Measurements from ENCODE around the gene PCMTD2. TPM values are rescaled to one million over a fixed set of nuclear protein-coding genes. Genes with fewer than 3 reads are reported as not detected.

PCMTD2 gene
- polyA plus RNA-seq, 2 of the 4 experiments (the other 2 are of a cell fraction) = 19.9 to 41.8 TPM

DNA sequence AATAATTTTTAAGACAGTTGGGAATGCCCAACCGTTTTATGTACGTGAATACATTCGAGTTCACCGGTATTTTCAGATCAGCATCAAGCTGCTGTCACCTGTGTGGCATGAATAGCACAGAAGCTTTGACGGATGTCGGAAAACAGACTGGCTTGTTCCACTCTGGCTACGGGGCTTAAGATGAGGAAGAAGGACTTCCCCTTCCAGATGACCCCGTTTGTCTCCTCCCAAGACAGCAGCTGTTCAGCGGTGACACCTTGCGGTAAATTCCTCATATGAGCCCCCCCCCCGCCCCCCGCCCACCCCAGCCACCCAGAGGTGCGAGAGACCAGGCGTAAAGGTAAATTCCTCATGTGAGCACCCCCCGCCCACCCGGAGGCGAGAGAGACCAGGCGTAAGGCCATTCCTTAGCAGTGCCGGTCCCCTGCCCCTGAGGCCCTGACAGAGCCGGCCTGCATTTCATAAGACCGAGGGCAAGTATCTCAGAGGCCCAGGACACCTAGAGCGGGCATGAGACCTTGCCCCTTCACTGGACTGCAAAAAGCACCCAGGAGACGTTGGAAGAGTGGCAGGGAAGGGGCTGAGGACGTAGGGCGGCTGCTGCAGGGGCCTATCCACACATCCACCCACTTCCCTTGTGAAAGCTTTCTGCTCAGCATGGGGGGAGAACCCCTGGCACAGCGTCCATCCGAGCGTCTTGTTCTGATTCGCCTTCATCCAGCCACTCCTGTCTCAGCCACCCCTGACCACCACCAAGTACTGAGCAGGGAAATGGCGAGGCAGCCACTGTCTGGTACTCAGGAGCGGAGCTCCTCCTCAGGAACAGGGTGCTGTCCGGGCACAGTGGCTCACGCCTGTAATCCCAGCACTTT lies 7.3 kb upstream of the PCMTD2 start (continued):
- TF ChIP-seq, protein P1, sequence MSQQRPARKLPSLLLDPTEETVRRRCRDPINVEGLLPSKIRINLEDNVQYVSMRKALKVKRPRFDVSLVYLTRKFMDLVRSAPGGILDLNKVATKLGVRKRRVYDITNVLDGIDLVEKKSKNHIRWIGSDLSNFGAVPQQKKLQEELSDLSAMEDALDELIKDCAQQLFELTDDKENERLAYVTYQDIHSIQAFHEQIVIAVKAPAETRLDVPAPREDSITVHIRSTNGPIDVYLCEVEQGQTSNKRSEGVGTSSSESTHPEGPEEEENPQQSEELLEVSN (IDR thresholded peaks at IDR 0.05; ENCODE audit: borderline replicate concordance, low read depth) = no peak
- no peak for TF ChIP-seq JUNB (IDR thresholded peaks at IDR 0.05)
- no peak for TF ChIP-seq CHD2 (IDR thresholded peaks at IDR 0.05; ENCODE audit: low read length, partially characterized antibody)
- no peak for TF ChIP-seq CHD4 (IDR thresholded peaks at IDR 0.05; ENCODE audit: borderline replicate concordance)

DNA sequence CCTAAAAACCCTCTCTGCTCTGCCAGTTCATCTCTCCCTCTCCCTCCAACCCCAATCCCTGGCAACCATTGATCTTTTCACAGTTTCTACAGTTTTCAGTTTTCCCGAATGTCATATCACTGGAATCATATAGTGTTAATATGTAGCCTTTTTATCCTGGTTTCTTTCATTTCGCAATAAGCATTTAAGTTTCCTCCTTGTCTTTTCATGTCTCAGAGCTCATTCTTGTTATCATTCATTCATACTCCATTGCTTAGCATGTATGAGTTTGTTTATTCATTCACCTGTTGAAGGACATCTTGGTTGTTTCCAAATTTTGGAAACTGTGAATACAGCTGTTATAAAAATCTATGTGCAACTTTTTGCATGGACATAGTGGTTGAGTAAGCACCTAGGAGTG lies 5.5 kb upstream of the PCMTD2 start:
- Histone ChIP-seq H3K4me2 (no peak overlapping the region), H3K4me3 (no peak overlapping the region), H3K27ac (no peak overlapping the region), H3K9me3 (no peaks in the 10 kb centered on the region), H3K4me1 (no peaks in the 10 kb centered on the region)
- CTCF ChIA-PET = no interaction called here
- 15% methylated on average over 2 of the region's 2 CpGs for WGBS (ENCODE audit: missing lambda C conversion rate)
- no peak for DNase-seq (ENCODE audit: low read depth in 1 of 2, low spot score in 1 of 2)
- POLR2A ChIA-PET = no interaction called here
- ATAC-seq = no peak
- no peak for FAIRE-seq
- TF ChIP-seq CEBPB (IDR thresholded peaks at IDR 0.05) (peak in 1 of 2 experiments; percentile 28; a peak in 1 of 4 replicates), CBX8 (IDR thresholded peaks at IDR 0.05) (no peak), FOXS1 (CRISPR knock-in tag; IDR thresholded peaks at IDR 0.05) (no peak), TP53 (CRISPR knock-in tag; IDR thresholded peaks at IDR 0.05) (no peak)

DNA sequence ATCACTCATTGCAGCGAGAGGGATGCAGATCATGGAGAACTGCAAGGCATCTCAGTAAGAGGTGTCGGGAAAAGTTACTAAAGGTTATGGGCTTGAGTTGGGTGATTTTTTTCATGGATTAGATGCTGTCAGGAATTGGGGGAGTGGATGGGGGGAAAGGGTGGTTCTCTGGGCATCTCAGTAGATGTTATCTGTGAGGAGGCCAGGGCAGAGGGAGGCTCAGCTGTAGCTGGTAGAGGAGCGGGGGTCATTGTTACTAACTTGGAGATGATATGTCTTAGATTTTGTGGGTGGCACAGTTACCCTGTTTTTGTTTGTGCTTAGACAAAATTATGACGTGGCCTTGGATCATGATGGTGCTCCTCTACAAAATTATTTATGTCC lies 2.6 kb upstream of the PCMTD2 start:
- TF ChIP-seq HOXB5 (CRISPR knock-in tag; IDR thresholded peaks at IDR 0.05) = no peak
- H3K9me3 ChIP-seq = no peaks in the 10 kb centered on the region
- CTCF ChIA-PET = no interaction called here
- ATAC-seq (no peak), DNase-seq (ENCODE audit: low read depth in 1 of 2, low spot score in 1 of 2) (no peak), FAIRE-seq (no peak)
- no peak overlapping the region for H3K27ac ChIP-seq
- H3K4me3 ChIP-seq = no peak overlapping the region
- 80% methylated on average over 4 of the region's 4 CpGs for WGBS (ENCODE audit: missing lambda C conversion rate)
- no peak overlapping the region for H3K4me2 ChIP-seq
- POLR2A ChIA-PET = no interaction called here
- H3K4me1 ChIP-seq = peaks cover 8% of the 10 kb centered on the region

DNA sequence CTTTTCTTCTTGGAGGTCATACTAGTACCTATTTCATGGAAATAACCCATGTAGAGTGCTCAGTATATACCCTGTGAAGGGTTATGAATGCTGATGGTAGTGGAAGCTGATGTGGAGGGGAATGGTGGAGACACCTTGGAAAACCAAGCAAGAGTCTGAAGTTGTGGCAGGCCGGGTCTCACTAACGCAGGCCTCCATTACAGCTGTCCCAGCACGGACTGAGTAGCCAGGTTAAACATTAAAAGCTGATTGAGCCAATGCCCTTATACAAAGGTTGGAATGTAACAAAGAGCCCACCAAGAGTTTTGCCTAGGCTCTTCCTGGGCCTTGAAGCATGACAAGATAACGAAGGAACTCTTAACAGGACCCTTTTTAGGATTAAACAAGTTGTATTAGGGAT lies 2.1 kb upstream of the PCMTD2 start:
- H3K27ac ChIP-seq = no peak overlapping the region
- POLR2A ChIA-PET = no interaction called here
- H3K9me3 ChIP-seq = no peaks in the 10 kb centered on the region
- H3K4me2 ChIP-seq = no peak overlapping the region
- FAIRE-seq = no peak
- TF ChIP-seq GATA3 (IDR thresholded peaks at IDR 0.05; ENCODE audit: borderline replicate concordance) (no peak), MAZ (IDR thresholded peaks at IDR 0.05; ENCODE audit: borderline replicate concordance, low read depth, low read length) (no peak), HEYL (CRISPR knock-in tag; IDR thresholded peaks at IDR 0.05) (no peak), ESRRA (IDR thresholded peaks at IDR 0.05; ENCODE audit: borderline replicate concordance, low read length) (no peak), ZSCAN20 (CRISPR knock-in tag; IDR thresholded peaks at IDR 0.05) (no peak), HOXB13 (CRISPR knock-in tag; IDR thresholded peaks at IDR 0.05; ENCODE audit: low read depth) (no peak)
- TF ChIP-seq, protein P2, sequence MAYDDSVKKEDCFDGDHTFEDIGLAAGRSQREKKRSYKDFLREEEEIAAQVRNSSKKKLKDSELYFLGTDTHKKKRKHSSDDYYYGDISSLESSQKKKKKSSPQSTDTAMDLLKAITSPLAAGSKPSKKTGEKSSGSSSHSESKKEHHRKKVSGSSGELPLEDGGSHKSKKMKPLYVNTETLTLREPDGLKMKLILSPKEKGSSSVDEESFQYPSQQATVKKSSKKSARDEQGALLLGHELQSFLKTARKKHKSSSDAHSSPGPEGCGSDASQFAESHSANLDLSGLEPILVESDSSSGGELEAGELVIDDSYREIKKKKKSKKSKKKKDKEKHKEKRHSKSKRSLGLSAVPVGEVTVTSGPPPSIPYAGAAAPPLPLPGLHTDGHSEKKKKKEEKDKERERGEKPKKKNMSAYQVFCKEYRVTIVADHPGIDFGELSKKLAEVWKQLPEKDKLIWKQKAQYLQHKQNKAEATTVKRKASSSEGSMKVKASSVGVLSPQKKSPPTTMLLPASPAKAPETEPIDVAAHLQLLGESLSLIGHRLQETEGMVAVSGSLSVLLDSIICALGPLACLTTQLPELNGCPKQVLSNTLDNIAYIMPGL (CRISPR knock-in tag; IDR thresholded peaks at IDR 0.05; ENCODE audit: borderline replicate concordance) = no peak
- no peak for DNase-seq (ENCODE audit: low read depth in 1 of 2, low spot score in 1 of 2)
- peaks cover 8% of the 10 kb centered on the region for H3K4me1 ChIP-seq
- CTCF ChIA-PET = interaction anchor here (1.0 kb wide), 1 partner anchor 13 kb away, joined by 3 read pairs; no protein-coding TSS in a partner anchor
- WGBS (ENCODE audit: missing lambda C conversion rate) = 72% methylated on average over 4 of the region's 4 CpGs
- ATAC-seq = no peak
- H3K4me3 ChIP-seq = no peak overlapping the region
